ENCODE data around the gene DLD.
A peak's percentile ranks its signal among the peaks of the same experiment; 100 is the strongest.
"Not testable (repeated sequence)": the region's sequence is repeated elsewhere in the genome, so short reads cannot be mapped to it uniquely, and the experiment has no call there.

Gene DLD, protein sequence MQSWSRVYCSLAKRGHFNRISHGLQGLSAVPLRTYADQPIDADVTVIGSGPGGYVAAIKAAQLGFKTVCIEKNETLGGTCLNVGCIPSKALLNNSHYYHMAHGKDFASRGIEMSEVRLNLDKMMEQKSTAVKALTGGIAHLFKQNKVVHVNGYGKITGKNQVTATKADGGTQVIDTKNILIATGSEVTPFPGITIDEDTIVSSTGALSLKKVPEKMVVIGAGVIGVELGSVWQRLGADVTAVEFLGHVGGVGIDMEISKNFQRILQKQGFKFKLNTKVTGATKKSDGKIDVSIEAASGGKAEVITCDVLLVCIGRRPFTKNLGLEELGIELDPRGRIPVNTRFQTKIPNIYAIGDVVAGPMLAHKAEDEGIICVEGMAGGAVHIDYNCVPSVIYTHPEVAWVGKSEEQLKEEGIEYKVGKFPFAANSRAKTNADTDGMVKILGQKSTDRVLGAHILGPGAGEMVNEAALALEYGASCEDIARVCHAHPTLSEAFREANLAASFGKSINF

DNA sequence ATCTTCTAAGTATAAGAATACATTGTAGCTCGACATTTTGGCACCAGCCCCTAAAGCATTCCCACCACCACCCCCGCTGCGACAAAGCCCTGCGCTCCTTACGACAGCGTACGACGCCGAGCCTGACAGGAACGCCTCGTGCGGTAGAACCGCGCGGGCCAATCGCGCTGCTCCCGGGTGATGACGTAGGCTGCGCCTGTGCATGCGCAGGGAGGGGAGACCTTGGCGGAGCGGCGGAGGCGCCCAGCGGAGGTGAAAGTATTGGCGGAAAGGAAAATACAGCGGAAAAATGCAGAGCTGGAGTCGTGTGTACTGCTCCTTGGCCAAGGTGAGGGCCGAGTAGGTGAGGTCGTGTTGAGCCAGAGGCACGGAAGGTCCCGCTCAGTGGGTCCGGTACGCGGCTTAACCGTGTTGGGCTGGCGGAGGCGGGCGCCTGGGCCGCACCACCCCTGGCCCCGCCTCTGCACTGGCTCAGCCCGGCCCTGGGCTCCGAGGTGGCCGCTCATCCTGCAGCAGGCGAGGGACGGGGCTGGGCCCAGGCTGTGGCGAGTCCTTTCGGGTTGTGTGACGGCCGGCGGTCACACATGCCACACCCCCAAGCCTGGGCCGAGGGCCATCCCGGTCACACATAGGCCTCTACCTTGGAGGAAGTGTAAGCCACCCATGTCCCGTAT, at the start of gene DLD:
Gene DLD, plus strand, starts transcription at position 222 of the 674 bp plus-strand sequence. Its CDS starts 68 bp downstream, at position 290.
- peak; percentile 89 for DNase-seq (ENCODE audit: low spot score)

DNA sequence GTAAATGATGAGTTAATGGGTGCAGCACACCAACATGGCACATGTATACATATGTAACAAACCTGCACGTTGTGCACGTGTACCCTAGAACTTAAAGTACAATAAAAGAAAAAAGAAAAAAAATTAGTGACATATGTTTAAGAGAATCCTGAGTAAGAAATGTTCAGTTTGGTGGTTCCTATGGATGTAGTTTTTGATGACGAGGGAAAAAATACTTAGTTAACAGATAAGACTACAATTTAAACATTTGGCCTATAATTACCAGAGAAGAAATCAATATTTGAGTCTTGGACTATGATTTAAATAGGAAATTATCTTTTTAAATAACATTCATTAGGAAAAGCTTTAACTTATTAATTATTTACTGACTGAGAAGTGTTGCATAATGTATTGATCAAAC, 48.8 kb upstream of the DLD start:
- DNase-seq (ENCODE audit: low spot score) = no peak

DNA sequence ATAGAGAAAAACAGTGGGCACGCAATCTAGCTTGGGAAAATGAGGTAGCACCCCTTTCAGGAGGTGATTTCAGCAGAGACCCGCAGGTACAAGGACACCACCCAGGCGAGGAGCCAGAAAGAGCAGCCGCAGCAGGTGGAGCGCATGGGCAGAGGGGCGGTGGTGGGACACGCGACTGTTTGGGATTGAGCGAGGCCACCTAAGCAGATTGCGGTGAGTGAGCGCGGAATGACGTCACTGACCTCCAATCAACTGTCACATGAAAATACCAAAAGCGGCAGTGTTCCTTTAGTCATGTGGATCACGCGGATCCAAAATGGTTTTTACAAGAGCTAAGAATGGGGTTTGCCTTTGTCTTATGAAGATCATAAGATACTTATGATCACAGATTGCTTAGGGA, 47.8 kb upstream of the DLD start:
- DNase-seq (ENCODE audit: low spot score) = no peak

DNA sequence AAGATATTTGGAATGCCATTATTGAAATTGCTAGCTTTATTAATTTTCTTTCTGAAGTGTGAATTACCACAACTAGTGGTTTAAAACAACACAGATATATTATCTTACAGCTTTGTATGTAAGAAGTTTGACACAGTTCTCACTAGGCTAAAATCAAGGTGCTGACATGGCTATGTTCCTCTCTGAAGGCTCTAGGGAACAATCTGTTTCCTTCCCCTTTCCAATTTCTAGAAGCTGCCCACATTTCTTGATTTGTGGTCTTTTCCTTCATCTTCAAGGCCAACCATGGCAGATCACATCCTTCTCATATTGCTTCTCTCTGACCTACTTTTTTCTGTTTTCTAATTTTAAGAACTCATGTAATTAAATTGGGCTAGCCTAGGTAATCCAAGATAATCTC, 44.7 kb upstream of the DLD start:
- DNase-seq (ENCODE audit: low spot score) = no peak

DNA sequence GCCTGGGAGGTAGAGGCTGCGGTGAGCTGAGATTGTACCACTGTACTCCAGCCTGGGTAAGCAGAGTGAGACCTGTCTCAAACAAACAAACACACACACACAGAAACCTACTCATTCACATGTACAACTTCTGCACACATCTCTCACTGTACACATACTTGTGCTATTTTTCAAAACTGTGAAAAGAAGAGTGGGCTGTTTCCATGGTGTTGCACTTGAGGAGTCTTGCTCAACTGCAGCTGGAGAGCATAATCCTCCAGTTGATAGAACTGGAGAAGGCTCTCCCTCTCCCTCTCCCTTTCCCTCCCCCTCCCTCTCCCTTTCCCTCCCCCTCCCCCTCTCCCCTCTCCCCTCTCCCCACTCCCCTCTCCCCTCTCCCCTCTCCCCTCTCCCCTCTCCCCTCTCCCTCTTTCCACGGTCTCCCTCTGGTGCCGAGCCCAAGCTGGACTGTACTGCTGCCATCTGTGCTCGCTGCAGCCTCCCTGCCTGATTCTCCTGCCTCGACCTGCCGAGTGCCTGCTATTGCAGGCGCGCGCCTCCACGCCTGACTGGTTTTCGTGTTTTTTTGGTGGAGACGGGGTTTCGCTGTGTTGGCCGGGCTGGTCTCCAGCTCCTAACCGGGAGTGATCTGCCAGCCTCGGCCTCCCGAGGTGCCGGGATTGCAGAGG, 43.7 kb upstream of the DLD start:
- no peak for DNase-seq (ENCODE audit: low spot score)

DNA sequence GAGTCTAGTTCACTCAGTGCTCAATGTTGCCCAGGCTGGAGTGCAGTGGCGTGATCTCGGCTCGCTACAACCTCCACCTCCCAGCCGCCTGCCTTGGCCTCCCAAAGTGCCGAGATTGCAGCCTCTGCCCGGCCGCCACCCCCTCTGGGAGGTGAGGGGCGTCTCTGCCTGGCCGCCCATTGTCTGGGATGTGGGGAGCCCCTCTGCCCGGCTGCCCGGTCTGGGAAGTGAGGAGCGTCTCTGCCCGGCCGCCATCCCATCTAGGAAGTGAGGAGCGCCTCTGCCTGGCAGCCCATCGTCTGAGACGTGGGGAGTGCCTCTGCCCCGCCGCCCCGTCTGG, 43.2 kb upstream of the DLD start:
- DNase-seq (ENCODE audit: low spot score) = not testable (repeated sequence)

DNA sequence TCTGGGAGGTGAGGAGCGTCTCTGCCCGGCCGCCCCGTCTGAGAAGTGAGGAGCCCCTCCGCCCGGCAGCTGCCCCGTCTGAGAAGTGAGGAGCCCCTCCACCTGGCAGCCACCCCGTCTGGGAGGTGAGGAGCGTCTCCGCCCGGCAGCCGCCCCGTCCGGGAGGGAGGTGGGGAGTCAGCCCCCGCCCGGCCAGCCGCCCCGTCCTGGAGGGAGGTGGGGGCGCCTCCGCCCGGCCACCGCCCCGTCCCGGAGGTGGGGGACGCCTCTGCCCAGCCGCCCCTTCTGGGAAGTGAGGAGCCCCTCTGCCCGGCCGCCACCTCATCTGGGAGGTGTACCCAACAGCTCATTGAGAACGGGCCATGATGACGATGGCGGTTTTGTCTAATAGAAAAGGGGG, 42.8 kb upstream of the DLD start:
- DNase-seq (ENCODE audit: low spot score) = not testable (repeated sequence)

DNA sequence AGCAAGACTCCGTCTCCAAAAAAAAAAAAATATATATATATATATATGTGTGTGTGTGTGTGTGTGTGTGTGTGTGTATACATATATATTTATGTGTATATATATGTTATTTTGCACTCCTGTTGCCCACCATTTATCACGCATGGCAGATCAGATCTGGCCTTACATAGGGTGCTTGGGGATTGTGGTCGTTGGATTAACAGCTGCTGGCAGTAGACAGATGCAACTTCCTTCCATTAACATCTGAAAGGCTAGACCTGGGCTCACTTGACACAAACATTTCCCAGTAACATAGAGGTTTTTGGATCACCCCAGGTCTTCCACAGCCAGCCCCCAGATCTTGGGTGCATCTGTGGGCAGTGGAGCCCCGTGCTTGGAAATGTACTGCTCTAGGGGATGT, 40.8 kb upstream of the DLD start:
- DNase-seq (ENCODE audit: low spot score) = no peak

DNA sequence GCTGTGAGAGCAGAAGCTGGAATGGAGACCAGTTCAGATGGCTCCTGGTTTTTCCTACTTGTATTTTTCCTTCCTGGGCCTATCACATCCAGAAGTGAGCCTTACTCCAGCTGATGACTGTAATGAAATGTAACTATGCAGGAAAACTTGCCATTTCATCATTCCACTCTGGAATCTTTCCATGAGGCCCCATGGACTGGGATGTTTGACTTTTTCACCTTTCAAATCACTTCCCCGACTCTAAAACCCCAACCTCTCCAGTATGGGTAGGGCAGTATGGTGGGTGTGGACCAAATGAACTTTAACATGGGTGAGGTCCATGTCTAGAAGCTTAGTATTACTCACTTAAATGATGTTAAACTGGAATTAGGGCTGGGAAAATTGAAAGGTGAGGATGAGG, 40.3 kb upstream of the DLD start:
- no peak for DNase-seq (ENCODE audit: low spot score)

DNA sequence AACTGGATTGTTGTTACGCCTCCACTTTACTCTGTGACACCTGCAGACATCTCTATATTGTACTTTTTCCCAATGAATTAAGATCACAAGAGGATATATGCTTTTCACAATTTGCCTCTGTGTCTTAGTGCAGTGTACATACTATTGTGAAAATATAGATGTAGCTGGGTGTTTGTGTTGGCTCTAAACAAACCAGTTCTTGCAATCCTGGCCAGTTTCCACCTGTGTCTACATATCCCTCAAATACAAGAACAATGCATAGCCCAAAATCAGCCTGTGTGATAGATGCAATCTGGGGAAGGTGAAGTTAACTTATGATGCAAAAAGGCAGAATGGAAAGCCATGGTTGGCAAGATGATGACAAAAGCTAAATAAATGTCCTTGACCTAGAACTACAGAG, 36.5 kb upstream of the DLD start:
- DNase-seq (ENCODE audit: low spot score) = no peak

DNA sequence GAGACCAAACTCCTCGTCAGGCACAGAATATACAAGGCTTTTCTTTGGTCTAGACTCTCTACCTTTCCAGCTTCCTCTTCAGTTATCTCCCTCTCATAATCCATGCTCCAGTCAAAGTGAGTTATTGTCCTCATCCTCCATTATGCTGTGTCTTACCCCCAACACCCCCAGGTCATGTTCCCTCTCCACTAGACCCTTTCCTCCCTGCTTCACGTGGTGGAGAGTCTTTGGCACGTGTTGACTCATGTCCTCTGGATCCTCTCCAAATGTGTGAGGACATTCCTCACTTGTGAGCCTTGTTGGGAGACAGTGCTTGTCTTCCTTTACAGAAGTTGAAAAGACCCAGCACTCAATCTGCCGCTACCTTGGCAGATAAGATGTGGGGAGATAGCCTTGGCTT, 36.0 kb upstream of the DLD start:
- DNase-seq (ENCODE audit: low spot score) = no peak

DNA sequence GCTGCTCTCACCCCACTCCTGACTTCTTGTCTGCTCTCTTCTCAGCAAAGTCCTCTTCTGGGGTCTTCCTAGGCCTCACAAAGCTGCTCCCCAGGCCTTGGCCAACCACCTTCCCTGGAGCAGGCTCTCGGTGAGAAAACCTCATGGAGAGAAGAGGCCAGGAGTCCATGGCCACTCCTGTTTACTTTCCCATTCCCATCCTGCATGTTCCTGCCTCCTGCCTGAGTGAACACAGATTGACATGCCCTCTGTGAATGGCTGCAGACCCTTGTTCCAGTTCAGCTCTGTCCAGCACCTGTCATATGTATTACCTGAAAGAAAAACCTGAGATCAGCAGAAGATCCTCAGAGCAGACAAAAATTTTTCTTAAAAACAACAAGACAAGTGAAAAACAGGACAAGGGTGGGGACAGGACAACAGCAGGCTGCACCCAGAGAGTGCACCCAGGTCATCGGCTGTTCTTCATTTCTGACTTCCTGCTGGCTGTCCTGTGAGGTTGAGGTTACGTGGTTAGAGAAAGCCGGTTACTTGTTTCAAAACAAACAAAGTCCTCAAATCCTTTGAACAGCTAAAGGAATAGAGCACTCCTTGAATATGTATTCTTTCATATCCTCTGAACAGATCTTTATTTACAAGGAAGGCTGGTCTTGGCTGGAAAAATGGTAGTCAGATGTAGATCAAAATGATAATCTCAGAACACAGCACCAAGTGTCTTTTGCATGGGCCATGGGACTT, 34.0 kb upstream of the DLD start:
- peak; percentile 58 for DNase-seq (ENCODE audit: low spot score)

DNA sequence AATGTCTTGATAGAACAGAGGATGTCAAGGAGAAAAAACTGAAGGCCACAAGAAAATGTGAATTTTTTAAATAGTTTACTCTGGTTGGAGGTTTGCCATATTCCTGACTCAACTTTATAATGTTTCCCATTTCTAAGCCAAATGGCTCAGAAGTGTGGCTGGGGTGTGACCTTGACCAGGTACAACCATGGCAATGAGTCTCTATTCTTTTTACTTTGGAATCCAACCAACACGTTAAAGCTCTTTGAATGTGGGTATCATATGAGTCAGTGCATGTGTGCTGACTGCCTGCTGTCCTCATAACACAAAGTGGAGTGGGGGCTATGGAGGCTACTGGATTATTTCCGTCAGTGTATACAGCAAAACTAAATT, 33.5 kb upstream of the DLD start:
- no peak for DNase-seq (ENCODE audit: low spot score)

DNA sequence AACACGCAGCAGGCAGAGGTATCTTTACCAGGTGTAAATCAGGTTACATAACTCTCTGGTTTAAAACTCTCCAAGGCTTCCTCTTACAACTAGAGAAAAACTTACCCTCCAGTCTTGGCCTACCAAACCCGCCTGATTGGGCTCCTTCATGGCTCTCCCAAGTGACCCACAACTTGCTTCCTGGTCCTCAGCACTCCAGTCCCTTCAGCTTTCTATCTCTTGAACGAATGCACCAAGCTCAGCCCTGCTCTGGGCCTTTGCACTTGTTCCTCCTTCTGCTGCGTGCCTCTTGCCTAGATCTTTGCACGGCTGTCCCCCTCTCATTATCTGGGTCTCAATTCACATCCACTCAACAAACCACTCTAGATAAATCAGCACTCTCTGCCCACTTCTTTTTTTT, 32.7 kb upstream of the DLD start:
- no peak for DNase-seq (ENCODE audit: low spot score)

DNA sequence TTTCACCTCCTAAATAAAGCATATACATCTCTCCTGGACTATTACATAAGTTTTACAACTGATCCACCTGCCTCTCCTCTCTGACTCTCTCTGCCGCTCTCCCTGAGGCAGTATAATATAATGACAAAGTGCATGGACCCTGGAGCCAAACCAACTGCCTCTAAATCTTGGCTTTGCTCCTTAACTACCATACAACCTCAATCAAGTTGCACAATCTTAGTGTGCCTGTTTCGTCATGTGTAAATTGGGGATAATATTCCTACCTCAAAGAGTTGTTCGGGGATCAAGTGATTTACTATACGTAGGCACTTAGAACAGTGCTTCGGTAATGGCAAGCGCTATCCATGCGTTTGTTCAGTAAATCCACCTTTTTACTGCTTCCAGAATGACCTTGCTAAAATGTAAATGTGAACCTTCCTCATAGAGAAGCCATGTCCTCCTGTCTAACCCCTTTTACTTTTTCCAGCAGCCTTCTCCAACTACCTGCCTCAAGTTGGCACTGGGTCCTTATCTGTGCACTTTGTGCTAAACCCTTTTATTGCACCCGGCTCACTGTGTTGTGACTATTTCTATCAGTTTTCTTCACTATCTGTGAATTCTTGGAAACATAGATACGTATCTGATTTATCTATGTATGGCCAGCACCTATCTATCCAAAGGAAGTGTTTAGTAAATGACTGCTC, 30.6 kb upstream of the DLD start:
- no peak for DNase-seq (ENCODE audit: low spot score)

DNA sequence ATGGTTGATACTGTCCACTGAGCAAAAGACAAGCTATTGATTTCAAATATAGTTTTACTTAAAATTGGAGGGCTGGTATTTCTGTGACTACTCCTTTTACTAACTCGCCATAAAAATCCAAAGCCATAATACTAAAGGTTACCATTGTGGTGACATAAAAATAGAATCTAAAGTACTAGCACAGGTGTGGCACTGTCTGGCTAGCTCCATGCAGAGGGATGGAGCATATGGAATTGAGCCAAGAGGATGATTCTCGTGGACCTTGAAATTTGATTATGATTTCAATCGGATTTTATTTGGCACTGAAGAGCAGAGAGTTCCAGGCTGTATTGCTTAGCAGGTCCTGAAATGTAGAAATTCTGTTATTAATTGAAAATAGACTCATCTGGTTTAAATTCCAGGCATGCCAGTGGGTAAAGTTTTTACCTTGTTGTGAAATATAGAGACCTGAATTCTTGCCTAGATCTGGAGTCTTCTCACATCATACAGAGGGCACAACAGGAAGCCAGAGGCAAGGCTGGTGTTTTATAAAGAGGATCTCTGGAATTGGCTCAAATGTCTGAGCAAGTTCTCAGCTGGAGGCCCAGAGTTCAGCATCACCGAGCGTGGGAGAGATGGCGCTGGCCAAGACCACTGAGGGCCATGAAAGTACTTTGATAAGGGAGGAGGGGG, 29.9 kb upstream of the DLD start:
- no peak for DNase-seq (ENCODE audit: low spot score)

DNA sequence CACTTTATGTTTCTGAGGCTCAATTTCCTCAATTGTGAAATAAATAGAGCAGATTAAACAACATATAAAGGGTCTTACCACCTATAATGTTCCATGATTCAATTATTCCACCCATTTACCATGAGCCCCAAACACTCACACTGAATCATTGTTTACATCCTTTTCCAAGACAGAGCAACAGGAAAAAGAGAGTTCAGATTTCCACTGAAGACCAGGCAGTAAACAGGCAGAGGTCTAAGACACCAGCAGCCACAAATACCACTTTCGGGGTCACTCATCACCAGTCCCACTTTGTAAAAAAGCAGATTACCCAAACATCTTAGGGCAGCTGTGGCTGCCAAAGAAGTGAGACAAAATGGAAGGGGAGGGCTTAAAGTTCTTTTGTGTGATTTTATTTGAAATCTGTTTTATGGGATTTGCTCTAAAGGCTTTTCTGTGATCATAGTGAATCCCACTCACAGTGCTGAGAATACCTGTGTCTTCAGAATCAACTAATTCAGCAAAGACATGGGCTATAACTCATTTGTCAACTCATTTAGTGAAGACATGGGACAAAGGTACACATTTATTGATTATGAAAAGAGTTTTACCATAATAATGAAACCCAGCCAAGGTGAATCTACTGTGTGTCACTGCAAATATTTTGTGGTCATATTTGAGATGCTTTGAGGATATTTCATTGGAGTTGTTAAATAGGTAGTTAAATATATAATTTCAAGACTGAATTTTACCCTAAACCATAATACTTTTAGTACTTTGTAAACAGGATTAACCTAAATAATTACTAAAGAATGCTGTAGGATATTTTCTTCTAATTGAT, 24.8 kb upstream of the DLD start:
- no peak for DNase-seq (ENCODE audit: low spot score)

DNA sequence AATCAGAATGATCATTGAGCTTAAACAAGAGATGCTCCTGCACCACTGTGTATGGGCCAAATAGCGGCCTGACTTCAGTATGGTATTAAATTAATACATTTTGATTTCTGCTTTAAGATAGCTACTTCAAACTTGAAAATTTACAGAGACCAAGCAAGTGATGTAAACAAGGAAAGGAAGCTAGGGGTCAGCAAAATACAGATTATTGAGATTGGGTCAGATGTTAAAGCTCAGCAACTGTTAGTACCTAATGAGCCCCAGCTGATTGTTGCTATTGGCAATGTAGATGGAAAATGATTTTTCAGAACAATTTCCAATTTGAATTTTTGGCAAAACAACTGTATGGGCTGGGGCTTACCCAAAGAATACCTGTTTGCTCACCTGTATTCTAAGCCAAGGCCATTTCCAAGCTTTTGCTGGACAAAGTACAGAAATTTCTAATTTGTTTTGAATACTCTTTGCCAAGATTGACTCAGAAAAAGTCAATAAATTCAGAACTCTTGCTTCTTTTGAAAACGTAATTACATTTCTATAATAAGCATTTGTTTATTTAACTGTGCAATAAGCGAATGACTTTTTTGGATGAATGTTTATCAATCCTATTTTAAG, 23.0 kb upstream of the DLD start:
- DNase-seq (ENCODE audit: low spot score) = no peak

DNA sequence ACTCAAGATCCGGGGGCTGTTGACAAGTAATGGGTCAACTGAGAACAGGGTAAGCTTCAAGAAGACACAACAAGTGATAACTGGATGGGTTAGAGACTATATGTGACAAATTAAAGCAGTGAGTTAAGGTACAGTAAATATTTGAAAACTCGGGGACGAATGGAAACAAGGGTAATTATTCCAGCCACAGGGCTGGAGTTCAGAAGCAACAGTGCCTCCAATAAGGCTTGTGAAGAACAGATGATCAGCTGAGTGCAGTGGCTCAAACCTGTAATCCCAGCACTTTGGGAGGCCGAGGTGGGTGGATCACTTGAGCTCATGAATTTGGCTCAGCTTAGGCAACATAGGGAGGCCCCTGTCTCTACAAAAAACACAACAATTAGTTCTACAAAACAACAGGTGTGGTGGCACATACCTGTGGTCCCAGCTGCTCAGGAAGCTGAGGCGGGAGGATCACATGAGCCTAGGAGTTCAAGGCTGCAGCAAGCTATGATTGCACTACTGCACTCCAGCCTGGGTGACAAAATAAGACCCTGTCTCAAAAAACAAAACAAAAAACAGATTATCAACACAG, 20.5 kb upstream of the DLD start:
- no peak for DNase-seq (ENCODE audit: low spot score)

DNA sequence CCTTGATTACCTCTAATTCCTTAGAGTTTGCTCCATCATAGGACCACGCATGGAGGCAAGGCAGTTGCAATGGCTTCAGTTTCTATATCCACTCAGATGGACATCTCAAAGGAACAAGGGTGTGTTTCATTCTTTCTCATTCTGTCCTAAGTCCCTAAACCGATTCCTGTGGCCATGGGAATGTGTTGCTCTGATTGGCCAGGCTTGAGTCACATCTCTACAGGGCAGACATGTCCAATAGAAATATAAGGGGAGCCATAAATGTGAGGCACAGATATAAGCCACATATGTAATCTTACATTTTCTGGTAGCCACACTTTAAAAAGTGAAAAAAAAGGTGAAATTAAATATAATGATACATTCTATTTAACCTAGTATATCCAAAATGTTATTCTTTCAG, 16.9 kb upstream of the DLD start:
- DNase-seq (ENCODE audit: low spot score) = no peak

Measured in CD4-positive, alpha-beta T cell treated with Interleukin-6 at 100 ng/mL for 8 hours (primary cell).